Nephron (organoid): Measurements from ENCODE around the gene TPM1.

Source experiments
- H3K27ac Mint-ChIP-seq, 3 experiments: 2 replicates each; pipeline ENCODE4 v1.8.0; 2020; ENCODE audit warnings: mixed read lengths in 3 of 3, mild to moderate bottlenecking in 2 of 3, moderate library complexity in 1 of 3
- H3K27me3 Mint-ChIP-seq: 2 replicates; pipeline ENCODE4 v1.8.0; 2021; ENCODE audit warnings: low read depth, mild to moderate bottlenecking, moderate library complexity, mixed read lengths
- H3K36me3 Mint-ChIP-seq: 2 replicates; pipeline ENCODE4 v1.8.0; 2020; ENCODE audit warnings: low read depth, mixed read lengths
- H3K4me1 Mint-ChIP-seq: 2 replicates; pipeline ENCODE4 v1.8.0; 2020; ENCODE audit warnings: mixed read lengths
- H3K4me3 Mint-ChIP-seq, 3 experiments: 2 replicates each; pipeline ENCODE4 v1.8.0; 2020; ENCODE audit warnings: mild to moderate bottlenecking in 3 of 3, mixed read lengths in 3 of 3, moderate library complexity in 2 of 3
- H3K9me3 Mint-ChIP-seq: 2 replicates; pipeline ENCODE4 v1.8.0; 2020; ENCODE audit warnings: mixed read lengths
- CTCF ChIP-seq, 3 experiments: fragments of 200-600 bp; sonication (generic); IDR thresholded peaks; one replicate each; pipeline ENCODE4 v1.5.0; 2021; ENCODE audit warnings: antibody characterized with exemption in 3 of 3; ENCODE audit not compliant: unreplicated experiment in 3 of 3

The TPM1 gene

GRCh38 chr15:63019511-63020109 is 22.9 kb upstream of the TPM1 start:
- peaks cover 23% of the 10 kb centered on the region for H3K4me1 Mint-ChIP-seq
- TF ChIP-seq CTCF (IDR thresholded peaks at IDR 0.05; ENCODE audit: unreplicated experiment in 3 of 3) = no peak
- H3K36me3 Mint-ChIP-seq = no peaks in the 10 kb centered on the region

GRCh38 chr15:63020128-63020527 is 22.4 kb upstream of the TPM1 start:
- no peaks in the 10 kb centered on the region for H3K36me3 Mint-ChIP-seq
- H3K27me3 Mint-ChIP-seq = no peaks in the 10 kb centered on the region
- no peak overlapping the region for H3K4me3 Mint-ChIP-seq
- H3K27ac Mint-ChIP-seq = no peak overlapping the region
- TF ChIP-seq CTCF (IDR thresholded peaks at IDR 0.05; ENCODE audit: unreplicated experiment in 3 of 3) = no peak
- peaks cover 6% of the 10 kb centered on the region for H3K9me3 Mint-ChIP-seq
- peaks cover 22% of the 10 kb centered on the region for H3K4me1 Mint-ChIP-seq

More at GRCh38 chr15:63019511-63020109, 22.9 kb upstream of the TPM1 start:
- peaks cover 6% of the 10 kb centered on the region for H3K9me3 Mint-ChIP-seq
- peak overlapping the region in 1 of 3 experiments; percentile 34 for H3K27ac Mint-ChIP-seq
- H3K27me3 Mint-ChIP-seq = no peaks in the 10 kb centered on the region
- H3K4me3 Mint-ChIP-seq = no peak overlapping the region

DNA sequence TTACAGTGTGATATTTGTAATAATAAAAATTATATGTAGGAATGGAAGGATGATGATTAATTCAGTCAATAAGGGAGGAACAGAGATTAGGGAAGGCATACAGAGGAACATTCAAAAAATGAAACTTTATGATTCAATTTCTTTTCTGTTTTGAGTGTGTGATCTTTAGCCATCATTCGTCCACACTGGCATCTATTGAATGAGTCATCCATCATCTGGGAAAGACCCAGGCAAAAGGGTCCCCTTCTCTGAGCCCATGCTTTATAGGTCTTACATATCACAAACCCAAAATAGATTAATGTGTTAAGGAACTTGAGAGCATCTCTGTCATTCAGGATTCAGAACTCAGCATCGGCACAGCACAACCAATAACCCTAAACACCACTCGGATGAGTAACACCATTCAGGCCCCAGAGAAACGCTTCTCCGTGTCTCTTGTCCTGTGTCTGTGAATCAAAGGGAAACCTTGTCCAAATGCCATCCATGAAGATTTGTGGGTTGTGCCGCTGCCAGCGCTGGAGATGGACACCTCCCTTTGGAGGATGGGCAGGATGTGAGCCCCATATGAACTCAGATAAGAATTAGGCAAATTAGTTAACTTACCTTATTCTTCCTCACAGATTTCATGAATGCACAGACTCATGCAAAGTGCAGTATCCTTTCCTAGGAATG is 21.7 kb upstream of the TPM1 start:
- Mint-ChIP-seq H3K27me3 (no peaks in the 10 kb centered on the region), H3K4me3 (no peak overlapping the region), H3K4me1 (peaks cover 14% of the 10 kb centered on the region), H3K27ac (no peak overlapping the region), H3K9me3 (peaks cover 6% of the 10 kb centered on the region), H3K36me3 (no peaks in the 10 kb centered on the region)
- no peak for TF ChIP-seq CTCF (IDR thresholded peaks at IDR 0.05; ENCODE audit: unreplicated experiment in 3 of 3)

DNA sequence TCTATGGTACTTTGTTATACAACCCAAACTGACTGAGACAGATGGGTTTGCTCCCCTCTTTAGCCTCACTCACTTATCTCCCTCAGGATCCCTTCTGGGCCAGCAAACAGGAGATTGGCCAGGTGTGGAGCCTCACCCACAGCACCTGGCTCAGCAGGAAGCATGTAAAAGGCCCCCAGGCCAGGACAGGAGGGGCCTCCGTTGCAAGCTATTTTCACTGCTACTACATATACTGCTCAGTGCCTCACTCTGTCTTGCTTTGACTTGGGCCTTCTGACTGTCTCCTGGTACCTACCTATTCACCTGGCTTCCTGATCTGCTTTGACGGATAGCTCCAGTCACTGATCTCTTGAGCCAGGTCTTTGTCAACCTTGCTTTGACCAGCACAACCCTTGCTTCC is 20.4 kb upstream of the TPM1 start:
- Mint-ChIP-seq H3K27me3 (no peaks in the 10 kb centered on the region), H3K4me3 (no peak overlapping the region), H3K4me1 (peaks cover 14% of the 10 kb centered on the region), H3K9me3 (peaks cover 3% of the 10 kb centered on the region), H3K27ac (no peak overlapping the region), H3K36me3 (no peaks in the 10 kb centered on the region)
- no peak for TF ChIP-seq CTCF (IDR thresholded peaks at IDR 0.05; ENCODE audit: unreplicated experiment in 3 of 3)

GRCh38 chr15:63022663-63023062 is 19.9 kb upstream of the TPM1 start:
- H3K9me3 Mint-ChIP-seq = peaks cover 3% of the 10 kb centered on the region
- H3K36me3 Mint-ChIP-seq = no peaks in the 10 kb centered on the region
- peaks cover 14% of the 10 kb centered on the region for H3K4me1 Mint-ChIP-seq
- TF ChIP-seq CTCF (IDR thresholded peaks at IDR 0.05; ENCODE audit: unreplicated experiment in 3 of 3) = no peak
- H3K4me3 Mint-ChIP-seq = no peak overlapping the region
- no peaks in the 10 kb centered on the region for H3K27me3 Mint-ChIP-seq
- no peak overlapping the region for H3K27ac Mint-ChIP-seq
